WTC11 (cell line): Measurements from ENCODE around the gene TCF12. TPM values are rescaled to one million over a fixed set of nuclear protein-coding genes. Genes with fewer than 3 reads are reported as not detected.
"Not testable (repeated sequence)": the region's sequence is repeated elsewhere in the genome, so short reads cannot be mapped to it uniquely, and the experiment has no call there.

Experiments used
- ATAC-seq: fragments of 200-7000 bp; cut with Tn5 transposase; 2 replicates; pipeline ENCODE4 v1.10.0; 2021; ENCODE audit warnings: mild to moderate bottlenecking, moderate library complexity
- CTCF ChIA-PET: fragments of 300-600 bp; sonication (Branson Sonifier 250); formaldehyde crosslinking; loops from one replicate; lab custom pipeline; 2021; ENCODE audit warnings: antibody characterized with exemption; lab: Charles Lee
- POLR2A ChIA-PET: fragments of 350-600 bp; sonication (Branson Sonifier 250); formaldehyde crosslinking; loops from one replicate; lab custom pipeline; 2021; ENCODE audit warnings: antibody characterized with exemption; lab: Charles Lee
- DNase-seq: peaks from one replicate; pipeline ENCODE4 v3.0.0; 2021; ENCODE audit warnings: low spot score
- H3K27ac Mint-ChIP-seq: 2 replicates; pipeline ENCODE4 v1.8.0; 2021; ENCODE audit warnings: mixed read lengths
- H3K27me3 Mint-ChIP-seq: 2 replicates; pipeline ENCODE4 v1.8.0; 2021; ENCODE audit warnings: low read depth, mild to moderate bottlenecking, moderate library complexity, mixed read lengths
- H3K36me3 Mint-ChIP-seq: 2 replicates; pipeline ENCODE4 v1.8.0; 2021; ENCODE audit warnings: mixed read lengths
- H3K4me1 Mint-ChIP-seq: 2 replicates; pipeline ENCODE4 v1.8.0; 2022; ENCODE audit warnings: mixed read lengths
- H3K4me3 Mint-ChIP-seq: 2 replicates; pipeline ENCODE4 v1.8.0; 2021; ENCODE audit warnings: mild to moderate bottlenecking, moderate library complexity, mixed read lengths
- H3K9me3 Mint-ChIP-seq: 2 replicates; pipeline ENCODE4 v1.8.0; 2021; ENCODE audit warnings: mixed read lengths
- CDX4 ChIP-seq: fragments of 250-450 bp; sonication (Bioruptor Pico); IDR thresholded peaks from 2 replicates; pipeline ENCODE4 v1.9.0; 2021; ENCODE audit warnings: moderate library complexity, mild to moderate bottlenecking, inconsistent platforms, borderline replicate concordance
- ERG ChIP-seq: fragments of 250-450 bp; sonication (Bioruptor Pico); IDR thresholded peaks from 2 replicates; pipeline ENCODE4 v1.8.0; 2021; ENCODE audit warnings: mild to moderate bottlenecking
- FOXJ3 ChIP-seq: sonication (generic); formaldehyde crosslinking; IDR thresholded peaks from 2 replicates; pipeline ENCODE4 v1.9.0; 2021; ENCODE audit warnings: missing genetic modification reagents, mild to moderate bottlenecking, borderline replicate concordance
- GABPB1 ChIP-seq: sonication (generic); formaldehyde crosslinking; IDR thresholded peaks from 2 replicates; pipeline ENCODE4 v1.8.1; 2023; ENCODE audit warnings: mild to moderate bottlenecking, missing genetic modification reagents
- MLX ChIP-seq: sonication (generic); formaldehyde crosslinking; IDR thresholded peaks from 2 replicates; pipeline ENCODE4 v1.8.1; 2023; ENCODE audit warnings: mild to moderate bottlenecking, missing genetic modification reagents, moderate library complexity
- NFYB ChIP-seq: sonication (generic); formaldehyde crosslinking; conservative IDR thresholded peaks from 2 replicates; pipeline ENCODE4 v1.8.0; 2022; ENCODE audit warnings: low read depth, missing genetic modification reagents
- STAT6 ChIP-seq: sonication (generic); formaldehyde crosslinking; conservative IDR thresholded peaks from 2 replicates; pipeline ENCODE4 v1.8.1; 2023; ENCODE audit warnings: mild to moderate bottlenecking, low read depth, missing genetic modification reagents, moderate library complexity
- TEAD1 ChIP-seq: sonication (generic); formaldehyde crosslinking; IDR thresholded peaks from 2 replicates; pipeline ENCODE4 v1.8.0; 2022; ENCODE audit warnings: mild to moderate bottlenecking, missing genetic modification reagents
- TEAD4 ChIP-seq: sonication (generic); formaldehyde crosslinking; IDR thresholded peaks from 2 replicates; pipeline ENCODE4 v1.8.0; 2022; ENCODE audit warnings: mild to moderate bottlenecking, missing genetic modification reagents
- ZNF121 ChIP-seq: sonication (generic); formaldehyde crosslinking; IDR thresholded peaks from 2 replicates; pipeline ENCODE4 v1.8.0; 2023; ENCODE audit warnings: missing genetic modification reagents
- ZNF138 ChIP-seq: sonication (generic); formaldehyde crosslinking; conservative IDR thresholded peaks from 2 replicates; pipeline ENCODE4 v1.8.1; 2022; ENCODE audit warnings: mild to moderate bottlenecking, moderate library complexity, missing genetic modification reagents
- total RNA-seq: library from RNA; stranded (reverse); gene quantifications from 3 replicates; pipeline ENCODE4 v1.2.3, GENCODE V29; 2021
- TF ChIP-seq, protein P1 (sequence below): sonication (generic); formaldehyde crosslinking; IDR thresholded peaks from 2 replicates; pipeline ENCODE4 v1.8.1; 2022; ENCODE audit warnings: low read depth, mild to moderate bottlenecking, moderate library complexity, missing genetic modification reagents, borderline replicate concordance
- TF ChIP-seq, protein P2 (sequence below): sonication (generic); formaldehyde crosslinking; conservative IDR thresholded peaks from 2 replicates; pipeline ENCODE4 v1.8.1; 2022; ENCODE audit warnings: mild to moderate bottlenecking, missing genetic modification reagents

TCF12 gene
- total RNA-seq, 1 experiment from 2014 or later: 73.2 TPM

GRCh38 chr15:57012556-57012955 is 94.1 kb downstream of the TCF12 start:
- Mint-ChIP-seq H3K4me3 (no peak overlapping the region), H3K9me3 (no peaks in the 10 kb centered on the region), H3K27me3 (no peaks in the 10 kb centered on the region), H3K27ac (no peak overlapping the region), H3K4me1 (peaks cover 37% of the 10 kb centered on the region), H3K36me3 (no peaks in the 10 kb centered on the region)
- ATAC-seq: no peak
- CTCF ChIA-PET: no interaction called here
- POLR2A ChIA-PET: interaction anchor here (0.6 kb wide), 1 partner anchor 121 kb away, joined by 3 read pairs; no protein-coding TSS in a partner anchor
- no peak for DNase-seq
- no peak for TF ChIP-seq GABPB1 (CRISPR knock-in tag)

DNA sequence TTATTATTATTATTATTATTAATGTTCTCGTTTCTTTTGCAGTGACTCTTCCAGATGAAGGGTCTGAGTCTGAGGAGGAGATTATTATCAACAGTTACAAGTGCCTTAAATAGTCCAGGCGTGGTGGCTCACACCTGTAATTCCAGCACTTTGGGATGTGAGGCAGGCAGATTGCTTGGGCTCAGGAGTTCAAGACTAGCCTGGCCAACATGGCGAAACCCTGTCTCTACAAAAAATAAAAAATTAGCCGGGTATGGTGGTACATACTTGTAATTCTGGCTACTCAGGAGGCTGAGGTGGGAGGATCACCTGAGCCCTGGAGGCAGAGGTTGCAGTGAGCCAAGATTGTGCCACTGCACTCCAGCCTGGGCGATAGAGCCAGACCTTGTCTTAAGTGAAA is 96.5 kb downstream of the TCF12 start:
- H3K4me3 Mint-ChIP-seq, H3K27me3 Mint-ChIP-seq, ATAC-seq, H3K27ac Mint-ChIP-seq, DNase-seq, POLR2A ChIA-PET, H3K36me3 Mint-ChIP-seq, H3K9me3 Mint-ChIP-seq, CTCF ChIA-PET: not testable (repeated sequence)
- H3K4me1 Mint-ChIP-seq: peaks cover 51% of the 10 kb centered on the region

DNA sequence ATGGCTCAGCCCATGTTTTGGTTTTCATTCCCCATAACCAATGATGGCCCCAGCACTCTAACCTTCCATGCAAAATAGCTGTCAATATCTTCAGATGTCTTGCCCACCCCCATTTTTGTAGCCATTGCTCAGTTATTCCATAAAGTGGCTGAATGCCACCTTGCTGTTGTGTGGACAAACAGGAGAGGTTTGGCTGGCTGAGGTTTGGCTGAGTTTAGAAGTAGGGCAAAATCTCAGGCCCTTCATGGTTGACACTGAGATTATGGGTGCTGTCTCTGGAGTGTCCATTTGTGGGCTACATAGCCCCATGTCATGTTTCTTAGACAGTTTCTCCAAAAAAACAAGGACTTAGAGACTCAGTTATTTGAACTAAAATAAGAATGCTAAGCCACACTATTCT is 96.9 kb downstream of the TCF12 start:
- H3K4me1 Mint-ChIP-seq: peaks cover 51% of the 10 kb centered on the region
- TF ChIP-seq NFYB (CRISPR knock-in tag) (no peak), GABPB1 (CRISPR knock-in tag) (no peak), ZNF121 (CRISPR knock-in tag) (no peak), CDX4 (no peak), ERG (CRISPR knock-in tag) (no peak)
- TF ChIP-seq, protein P1, sequence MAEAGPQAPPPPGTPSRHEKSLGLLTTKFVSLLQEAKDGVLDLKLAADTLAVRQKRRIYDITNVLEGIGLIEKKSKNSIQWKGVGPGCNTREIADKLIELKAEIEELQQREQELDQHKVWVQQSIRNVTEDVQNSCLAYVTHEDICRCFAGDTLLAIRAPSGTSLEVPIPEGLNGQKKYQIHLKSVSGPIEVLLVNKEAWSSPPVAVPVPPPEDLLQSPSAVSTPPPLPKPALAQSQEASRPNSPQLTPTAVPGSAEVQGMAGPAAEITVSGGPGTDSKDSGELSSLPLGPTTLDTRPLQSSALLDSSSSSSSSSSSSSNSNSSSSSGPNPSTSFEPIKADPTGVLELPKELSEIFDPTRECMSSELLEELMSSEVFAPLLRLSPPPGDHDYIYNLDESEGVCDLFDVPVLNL (CRISPR knock-in tag): no peak
- TF ChIP-seq, protein P2, sequence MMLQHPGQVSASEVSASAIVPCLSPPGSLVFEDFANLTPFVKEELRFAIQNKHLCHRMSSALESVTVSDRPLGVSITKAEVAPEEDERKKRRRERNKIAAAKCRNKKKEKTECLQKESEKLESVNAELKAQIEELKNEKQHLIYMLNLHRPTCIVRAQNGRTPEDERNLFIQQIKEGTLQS: no peak
- no peak overlapping the region for H3K4me3 Mint-ChIP-seq
- CTCF ChIA-PET: no interaction called here
- H3K27ac Mint-ChIP-seq: no peak overlapping the region
- no peaks in the 10 kb centered on the region for H3K9me3 Mint-ChIP-seq
- no peak for ATAC-seq
- H3K27me3 Mint-ChIP-seq: no peaks in the 10 kb centered on the region
- DNase-seq: no peak
- POLR2A ChIA-PET: no interaction called here
- no peaks in the 10 kb centered on the region for H3K36me3 Mint-ChIP-seq

GRCh38 chr15:57015897-57016296 is 97.5 kb downstream of the TCF12 start:
- Mint-ChIP-seq H3K4me3 (no peak overlapping the region), H3K4me1 (peaks cover 45% of the 10 kb centered on the region), H3K27me3 (no peaks in the 10 kb centered on the region), H3K27ac (no peak overlapping the region), H3K9me3 (peaks cover 1% of the 10 kb centered on the region), H3K36me3 (peaks cover 1% of the 10 kb centered on the region)
- CTCF ChIA-PET: no interaction called here
- DNase-seq: no peak
- TF ChIP-seq FOXJ3 (CRISPR knock-in tag) (no peak), TEAD1 (no peak), TEAD4 (CRISPR knock-in tag) (no peak), STAT6 (no peak), ZNF138 (CRISPR knock-in tag) (no peak), MLX (CRISPR knock-in tag) (no peak)
- POLR2A ChIA-PET: no interaction called here
- ATAC-seq: no peak
